ENCODE measurements around the gene CATSPERD.
A peak's percentile ranks its signal among the peaks of the same experiment; 100 is the strongest.

The CATSPERD gene, protein sequence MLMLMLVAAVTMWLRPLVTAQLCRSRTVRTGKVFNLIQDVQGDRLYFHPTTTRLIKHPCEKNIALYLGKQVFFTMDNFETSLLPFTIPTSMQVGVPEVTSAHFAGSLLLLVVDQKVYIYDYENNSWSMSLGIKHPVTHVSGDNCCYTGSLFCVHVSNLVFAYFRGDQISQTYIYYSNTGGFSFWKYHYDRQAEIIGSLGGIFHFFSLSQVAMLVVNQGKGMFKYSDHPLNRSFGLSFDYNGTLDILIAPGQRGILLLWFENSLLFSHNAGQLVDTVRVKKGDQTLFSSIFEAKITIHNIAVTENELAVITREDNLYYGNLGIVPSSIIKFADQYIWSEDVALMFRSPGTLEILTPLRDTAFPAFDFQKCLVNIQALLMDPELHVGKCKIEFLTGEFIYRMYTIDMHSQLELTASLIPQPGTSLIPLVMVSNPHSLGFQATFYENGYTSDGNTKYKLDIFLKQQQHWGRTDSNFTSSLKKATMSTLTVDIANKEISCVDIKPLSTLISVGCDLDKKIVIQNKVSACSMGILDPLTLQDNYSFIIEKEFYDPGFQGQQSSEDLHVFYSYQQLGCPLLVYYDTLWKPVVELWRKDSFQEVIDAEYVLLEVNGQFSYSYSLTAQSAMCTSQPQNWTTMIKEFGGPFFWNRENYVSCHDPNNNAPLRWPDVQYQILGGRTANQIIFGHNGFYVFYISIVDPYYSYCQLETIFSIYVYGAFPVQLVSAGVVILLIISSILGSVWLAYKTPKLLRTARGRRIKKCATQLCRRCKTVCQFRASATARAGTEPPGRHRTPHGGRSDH

DNA sequence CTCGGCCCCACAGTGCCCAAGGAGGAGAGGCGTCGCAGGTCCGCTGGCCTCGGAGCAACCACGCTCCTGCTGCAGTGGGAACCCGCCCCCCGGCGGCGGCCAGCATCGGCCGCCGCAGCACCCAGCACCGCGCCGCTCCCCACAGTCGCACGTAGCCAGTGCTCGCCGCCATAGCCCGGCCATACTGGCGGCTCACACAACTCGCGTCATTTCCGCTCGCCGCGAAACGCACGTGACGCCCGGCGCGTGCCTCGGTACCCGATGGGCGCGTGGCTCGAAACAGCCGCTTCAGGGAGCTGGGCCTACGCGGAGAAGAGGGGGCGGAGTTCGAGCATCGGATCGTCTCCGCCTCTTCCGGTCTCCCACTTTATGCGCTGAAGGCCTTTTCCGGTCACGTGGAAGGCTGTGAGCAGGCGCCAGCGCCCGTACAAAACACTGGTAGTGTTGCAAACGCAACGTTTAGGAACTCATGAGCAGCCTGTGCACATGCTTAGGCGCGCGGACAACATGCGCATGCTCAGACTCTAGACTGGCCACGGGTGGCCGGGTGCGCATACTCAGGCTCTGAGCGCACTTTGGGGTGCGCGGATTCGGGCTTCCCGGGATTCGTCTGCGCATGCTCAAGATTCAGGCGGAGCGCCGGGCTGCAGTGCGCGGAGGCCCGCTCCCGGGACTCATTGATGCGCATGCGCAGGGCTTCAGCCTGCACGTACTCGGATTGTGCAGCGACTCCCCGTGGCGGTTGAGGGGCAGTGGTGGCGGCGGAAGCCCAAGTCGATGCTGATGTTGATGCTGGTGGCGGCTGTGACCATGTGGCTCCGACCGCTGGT, at the start of gene CATSPERD, which contains the start of gene LONP1:
CATSPERD (plus strand) TSS at position 677 of the 830 bp plus-strand sequence; CDS start at position 778, 101 bp downstream.
LONP1 (minus strand) TSS at position 186 of the 830 bp plus-strand sequence; CDS start at position 172, 14 bp downstream.
- DNase-seq, result peak; percentile 65 to 100 (median 98)

DNA sequence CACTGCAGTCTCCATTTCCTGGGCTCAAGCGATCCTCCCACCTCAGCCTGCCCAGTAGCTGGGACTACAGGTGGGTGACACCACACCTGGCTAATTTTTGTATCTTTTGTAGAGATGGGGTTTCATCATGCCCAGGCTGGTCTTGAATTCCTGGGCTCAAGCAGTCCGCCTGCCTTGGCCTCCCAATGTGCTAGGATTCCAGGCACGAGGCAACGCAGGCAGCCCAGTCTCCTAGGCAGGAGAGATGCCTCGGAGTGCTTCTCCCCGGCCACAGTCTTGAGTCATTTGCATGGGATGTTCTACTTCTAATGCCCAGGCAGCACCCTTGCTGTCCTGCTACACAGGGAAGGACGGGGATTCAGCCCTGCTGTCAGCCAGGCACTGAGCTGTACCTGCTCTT, 48.8 kb upstream of the CATSPERD start:
- DNase-seq, result no peak

DNA sequence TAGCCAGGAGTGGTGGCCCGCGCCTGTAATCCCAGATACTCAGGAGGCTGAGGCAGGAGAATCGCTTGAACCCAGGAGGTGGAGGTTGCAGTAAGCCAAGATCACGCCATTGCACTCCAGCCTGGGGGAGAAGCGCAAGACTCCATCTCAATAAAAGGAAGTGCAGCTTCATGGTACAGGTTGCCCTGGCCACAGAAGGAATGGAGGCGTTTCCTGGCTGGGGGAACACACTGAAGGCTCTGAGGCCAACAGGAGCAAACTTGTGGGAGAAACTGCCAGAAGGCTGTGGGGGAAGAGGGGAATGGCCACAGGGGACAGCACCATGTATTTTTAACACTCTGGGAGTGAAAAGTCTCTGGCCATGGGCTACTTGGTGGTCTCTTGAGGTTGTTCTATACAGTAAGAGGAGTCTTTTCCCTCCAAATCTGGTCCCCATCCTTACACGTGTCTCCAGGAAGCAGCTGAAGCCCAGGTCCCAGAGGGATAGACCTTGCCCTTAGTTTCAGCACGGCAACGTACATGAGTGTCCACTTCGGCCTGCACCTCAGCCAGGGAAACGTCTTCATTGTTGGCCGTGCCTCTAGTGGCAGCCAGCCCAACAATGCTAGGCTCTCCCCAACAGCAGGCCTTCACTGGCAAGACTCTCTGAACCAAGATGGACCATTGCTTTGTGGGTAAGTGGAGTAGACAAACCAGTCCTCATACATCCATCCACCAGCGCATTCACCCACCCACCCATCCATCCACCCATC, 47.6 kb upstream of the CATSPERD start:
- DNase-seq, result no peak

DNA sequence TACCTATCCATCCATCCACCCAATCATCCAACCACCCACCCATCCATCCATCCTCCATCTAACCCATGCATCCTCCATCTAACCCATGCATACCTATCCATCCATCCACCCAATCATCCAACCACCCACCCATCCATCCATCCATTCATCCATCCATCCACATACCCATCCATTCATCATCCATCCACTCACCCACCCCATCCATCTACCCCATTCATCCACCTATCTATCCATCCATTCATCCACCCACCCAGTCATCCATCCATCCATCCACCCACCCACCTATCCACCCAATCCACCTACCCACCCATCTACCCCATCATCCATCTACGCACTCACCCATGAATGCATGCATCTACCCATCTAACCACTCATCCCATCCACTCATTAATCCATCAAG, 46.7 kb upstream of the CATSPERD start:
- no peak for DNase-seq

DNA sequence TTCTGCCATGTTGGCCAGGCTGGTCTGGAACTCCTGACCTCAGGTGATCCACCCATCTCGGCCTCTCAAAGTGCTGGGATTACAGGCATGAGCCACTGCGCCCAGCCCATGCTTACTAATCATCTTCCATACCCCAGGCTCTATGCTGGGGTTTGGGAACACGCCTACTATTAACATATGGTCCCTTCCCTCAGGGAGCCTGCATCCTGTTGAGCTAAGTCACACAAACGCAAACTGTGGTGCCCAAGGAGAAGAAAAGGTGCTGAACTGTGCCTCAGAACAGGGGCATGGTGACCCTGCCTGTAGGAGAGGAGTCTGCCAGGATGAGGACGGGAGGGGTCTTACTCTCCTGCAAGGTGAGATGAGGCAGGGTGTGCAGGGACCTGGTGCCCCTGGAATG, 45.7 kb upstream of the CATSPERD start:
- DNase-seq, result no peak

DNA sequence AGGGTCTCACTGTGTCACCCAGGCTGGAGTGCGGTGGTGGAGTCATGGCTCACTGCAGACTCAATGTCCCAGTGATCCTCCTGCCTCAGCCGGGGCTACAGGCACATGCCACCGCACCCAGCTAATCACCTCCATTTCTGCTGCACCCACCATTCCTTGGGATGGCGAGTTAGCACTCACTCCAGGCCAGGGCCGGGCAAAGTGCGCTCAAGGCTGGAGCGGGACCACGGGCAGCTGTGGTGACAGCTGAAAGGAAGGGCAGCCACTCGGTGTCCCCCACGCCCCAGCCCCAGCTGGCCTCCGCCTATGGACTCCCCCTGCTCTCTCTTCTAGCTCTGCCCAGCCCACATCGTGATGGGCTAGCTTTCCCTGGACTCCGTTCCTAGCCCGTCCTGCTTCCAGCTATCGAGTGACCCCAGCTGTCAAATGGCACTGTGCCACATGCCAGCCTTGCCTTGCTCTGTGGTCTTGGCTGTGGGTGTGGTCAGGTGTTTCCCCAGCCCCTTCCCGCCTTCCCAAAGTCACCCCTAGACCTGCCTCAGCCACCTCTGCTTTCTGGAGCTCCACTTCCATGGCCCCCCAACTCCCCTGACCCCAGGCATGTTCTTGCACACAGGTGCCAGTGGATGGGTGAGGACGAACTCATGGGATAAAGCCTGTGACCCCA, 44.2 kb upstream of the CATSPERD start:
- DNase-seq, result no peak

DNA sequence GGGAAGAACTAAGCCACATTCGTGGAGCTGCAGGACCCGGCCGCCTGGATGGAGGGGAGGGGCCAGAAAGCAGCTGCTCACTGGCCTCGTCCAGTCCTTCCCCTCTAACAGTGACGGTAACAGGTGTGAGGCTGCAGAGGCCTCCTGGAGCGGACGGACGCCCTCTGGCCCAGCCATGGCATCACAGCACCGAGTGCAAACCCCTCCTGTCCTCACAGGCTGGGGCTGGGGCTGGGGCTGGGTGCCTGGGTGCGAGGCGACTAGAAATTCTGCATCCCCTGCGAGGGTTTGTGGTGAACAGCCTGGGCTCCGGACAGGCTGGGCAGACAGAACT, 43.7 kb upstream of the CATSPERD start:
- DNase-seq, result no peak

DNA sequence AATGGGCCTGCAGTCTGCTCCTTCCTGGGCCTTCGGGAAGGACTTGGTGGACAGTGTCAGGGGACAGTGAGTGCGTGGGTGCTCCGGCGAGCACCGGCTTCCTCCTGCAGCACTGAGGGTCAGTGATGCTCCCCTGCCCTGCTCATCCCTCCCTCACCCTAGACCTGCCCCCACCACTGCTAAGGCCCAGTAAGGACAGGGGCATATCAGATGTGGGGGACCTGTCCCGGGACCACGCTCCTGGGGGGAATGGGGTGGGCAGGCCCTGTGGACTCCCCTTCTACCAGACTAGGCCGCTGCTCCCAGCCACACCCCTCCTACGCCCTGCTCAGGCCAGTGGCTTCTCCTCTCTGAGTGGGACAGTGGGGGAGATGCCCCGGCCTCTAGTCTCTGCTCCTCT, 43.3 kb upstream of the CATSPERD start:
- no peak for DNase-seq

DNA sequence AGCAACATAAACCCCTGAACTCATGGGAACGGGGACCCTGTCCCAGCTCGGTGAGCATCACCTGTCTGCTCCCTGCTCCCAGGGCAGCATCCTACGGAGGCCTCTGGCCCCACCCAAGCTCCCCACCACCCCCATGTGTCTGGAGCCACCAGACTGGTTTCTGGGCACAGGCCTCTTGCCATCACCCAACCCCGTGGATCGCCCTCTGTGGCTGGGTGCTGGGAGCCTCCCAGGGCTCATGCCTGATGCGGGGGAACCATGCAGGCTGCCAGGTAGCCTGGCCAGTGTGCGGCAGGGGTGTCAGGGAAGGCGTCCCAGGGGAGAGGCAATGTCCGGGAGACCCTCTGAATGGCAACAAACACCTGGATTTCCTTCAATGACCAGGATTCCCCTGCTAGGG, 42.9 kb upstream of the CATSPERD start:
- no peak for DNase-seq

DNA sequence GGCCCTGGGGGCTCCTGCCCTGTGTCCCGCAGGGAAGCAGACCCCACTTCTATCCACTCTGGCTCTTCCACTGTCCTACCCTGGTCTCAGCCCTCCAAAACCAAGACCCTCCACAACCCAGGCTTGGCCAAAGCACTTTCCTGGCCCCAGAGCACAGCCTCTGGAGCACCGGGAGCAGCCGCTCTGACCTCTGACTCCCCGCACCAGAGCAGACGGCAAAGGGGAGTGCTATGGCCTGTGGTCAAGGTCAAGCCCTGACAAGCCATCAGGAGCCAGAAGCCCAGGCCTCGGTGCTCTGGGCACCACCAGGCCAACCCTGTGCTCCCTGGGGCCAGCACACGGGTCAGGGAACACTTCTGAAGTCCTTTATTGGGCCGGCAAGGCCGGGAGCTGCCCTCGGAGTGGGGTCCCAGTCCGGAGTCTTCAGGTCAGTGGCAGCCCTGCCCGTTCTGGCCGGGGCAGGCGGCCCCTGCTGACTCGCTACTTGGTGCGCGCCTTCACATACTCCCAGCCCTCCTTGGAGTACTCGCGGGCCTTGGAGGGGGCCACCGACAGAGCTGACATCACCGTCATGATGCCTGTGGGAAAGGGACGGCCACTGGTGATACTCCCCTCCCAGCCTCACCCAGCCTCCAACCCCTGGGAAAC, 42.2 kb upstream of the CATSPERD start:
- DNase-seq, result no peak

DNA sequence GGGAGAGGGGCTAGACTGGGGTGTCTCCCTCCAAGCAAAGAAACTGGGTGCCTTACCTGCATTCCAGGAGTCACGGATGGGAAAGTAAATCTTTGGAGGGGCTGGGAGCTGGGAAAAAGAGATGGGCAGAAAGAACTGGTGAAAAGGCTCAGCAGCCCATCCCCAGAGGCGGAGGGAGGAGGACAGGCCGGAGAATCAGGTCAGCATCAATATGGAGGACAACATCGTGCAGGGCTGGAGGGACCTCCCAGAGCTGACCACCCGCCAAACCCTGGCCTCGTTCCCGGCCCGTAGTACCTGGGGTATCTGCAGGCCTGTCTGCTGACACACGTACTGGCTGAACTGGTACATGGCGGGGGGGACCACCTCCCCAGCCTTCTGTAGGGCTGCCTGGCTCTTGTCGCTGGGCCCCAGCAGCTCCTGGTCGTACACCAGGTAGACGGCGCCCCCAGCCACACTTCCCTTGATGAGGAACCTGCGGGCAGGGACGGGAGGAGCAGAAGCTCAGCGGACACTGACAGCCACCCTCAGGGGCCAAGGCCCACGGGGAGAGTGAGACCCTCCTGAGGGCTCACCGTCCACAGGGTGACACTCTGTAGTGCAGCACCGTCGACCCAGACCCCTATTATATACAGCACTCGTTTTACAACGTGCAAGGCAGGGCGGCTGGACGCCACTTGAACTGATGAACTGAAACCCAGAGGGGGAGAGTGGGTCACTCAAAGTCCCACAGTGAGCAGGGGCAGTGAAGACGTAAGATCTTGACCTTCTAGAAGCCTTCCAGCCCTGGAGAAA, 41.0 kb upstream of the CATSPERD start:
- peak in 1 of 56 donors; percentile 13 for DNase-seq

DNA sequence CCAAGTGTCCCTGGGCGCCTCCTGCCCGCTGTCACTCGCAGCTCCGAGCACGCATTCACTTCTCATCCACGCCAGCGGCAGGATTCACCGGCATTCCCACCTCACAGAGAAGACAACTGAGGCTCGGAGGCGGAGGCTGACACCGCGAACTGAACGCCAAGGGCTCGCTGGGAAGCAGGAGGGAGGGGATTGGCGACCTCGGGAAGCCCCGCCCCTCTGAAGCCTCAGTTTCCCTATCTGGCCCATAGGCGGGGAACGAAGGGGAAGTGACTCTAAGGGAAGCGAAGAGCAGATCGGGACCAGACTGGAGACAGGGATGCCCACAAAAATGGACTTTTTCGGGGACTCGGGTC, 40.4 kb upstream of the CATSPERD start:
- DNase-seq, result peak in 19 of 56 donors; percentile 32 to 86 (median 72)

DNA sequence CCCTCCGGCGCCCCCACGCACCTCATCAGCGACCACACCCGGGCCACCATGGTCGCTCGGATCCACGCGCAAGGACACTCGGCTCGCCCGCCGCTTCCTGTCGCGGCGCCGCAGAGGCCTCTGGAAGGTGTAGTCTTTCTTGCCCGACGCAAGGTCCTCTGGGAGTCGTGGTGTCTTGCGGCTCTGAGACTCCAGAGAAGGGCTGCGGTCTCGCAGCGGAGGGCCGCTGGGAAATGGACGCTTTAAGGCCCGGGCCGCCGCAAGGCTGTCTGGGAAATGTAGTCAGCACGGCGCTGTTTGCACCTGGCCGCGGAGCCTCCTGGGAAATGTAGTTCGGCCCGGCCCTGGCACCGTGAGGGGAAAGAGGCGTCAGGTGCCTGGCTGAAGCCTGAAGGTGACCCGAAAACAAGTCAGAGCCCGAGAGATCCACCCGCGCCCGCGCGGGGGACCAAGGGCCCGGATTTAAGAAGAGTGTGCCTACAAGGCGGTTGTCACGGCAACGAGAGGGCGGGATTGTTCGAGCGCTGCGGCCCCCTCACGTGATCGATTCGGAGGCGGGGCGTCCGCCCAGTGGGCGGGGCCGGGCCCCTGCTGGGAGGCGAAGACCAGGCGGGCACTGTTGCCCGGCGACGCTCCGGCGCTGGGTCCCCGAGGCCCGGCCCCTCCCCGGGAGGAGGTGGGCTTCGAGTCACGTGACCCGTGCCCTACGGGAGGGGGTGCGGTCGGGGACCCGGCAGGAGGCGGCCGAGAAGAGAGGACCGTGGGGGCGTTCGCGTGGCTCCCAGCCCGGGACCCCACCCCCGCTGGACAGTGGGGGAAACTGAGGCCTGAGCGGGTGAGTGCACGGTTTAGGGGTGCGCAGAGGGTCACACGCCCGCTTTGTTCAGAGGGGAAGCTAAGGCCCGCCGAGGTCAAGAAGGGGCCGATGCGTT, 39.7 kb upstream of the CATSPERD start, which contains the start of the genes HSD11B1L and MICOS13:
HSD11B1L (plus strand) TSS at position 591 of the 932 bp plus-strand sequence. CDS start 3,806 bp downstream, outside the sequence.
MICOS13 (minus strand) TSS at position 80 of the 932 bp plus-strand sequence; CDS start at position 50, 30 bp downstream.
- DNase-seq, result peak; percentile 95 to 100 (median 99)

DNA sequence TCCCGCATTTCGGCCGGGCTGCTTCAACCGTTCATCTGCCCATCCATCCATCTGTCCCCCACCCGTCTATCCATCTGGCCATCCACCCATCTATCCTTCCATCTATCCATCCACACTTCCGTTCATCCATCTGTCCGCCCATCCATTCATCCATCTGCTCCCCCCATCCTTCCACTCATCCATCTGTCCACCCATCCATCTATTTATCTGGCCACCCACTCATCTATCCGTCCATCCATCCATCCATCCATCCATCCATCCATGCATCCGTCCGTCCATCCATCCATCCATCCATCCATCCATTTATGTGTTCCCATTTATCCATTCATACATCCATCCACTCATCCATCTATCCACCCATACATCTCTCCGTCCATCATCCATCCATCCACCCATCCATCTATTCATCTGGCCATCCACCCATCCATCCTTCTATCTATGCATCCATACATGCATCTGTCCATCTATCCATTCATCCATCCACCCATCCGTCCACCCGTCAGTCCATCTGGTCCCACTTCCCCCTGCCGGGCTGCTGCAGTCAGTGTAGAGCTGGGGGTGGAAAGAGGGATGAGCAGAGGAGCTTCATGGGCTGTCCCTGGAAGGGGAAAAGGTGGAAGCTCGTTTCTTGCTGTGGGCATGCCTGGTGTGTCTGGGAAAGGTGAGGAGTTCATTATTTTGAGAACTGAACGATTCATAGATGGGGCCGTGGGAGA, 38.9 kb upstream of the CATSPERD start:
- no peak for DNase-seq

DNA sequence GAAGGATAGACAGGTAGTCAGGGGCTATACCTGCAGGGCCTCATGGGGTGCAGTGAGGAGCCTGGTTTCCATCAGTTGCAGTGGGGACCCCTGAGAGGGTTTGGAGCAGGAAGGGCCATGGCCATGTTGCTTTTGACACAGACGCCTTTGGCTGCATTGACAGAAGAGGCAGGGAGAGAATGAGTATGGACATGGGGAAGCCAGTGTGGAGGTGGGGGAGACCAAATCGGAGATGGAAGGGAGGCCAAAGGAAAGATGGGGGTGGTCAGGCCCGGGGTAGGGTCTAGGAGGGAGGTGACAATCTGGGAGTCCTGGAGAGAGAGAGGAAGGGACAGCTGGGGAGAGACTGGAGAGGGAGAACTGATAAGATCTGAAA, 38.3 kb upstream of the CATSPERD start:
- no peak for DNase-seq

DNA sequence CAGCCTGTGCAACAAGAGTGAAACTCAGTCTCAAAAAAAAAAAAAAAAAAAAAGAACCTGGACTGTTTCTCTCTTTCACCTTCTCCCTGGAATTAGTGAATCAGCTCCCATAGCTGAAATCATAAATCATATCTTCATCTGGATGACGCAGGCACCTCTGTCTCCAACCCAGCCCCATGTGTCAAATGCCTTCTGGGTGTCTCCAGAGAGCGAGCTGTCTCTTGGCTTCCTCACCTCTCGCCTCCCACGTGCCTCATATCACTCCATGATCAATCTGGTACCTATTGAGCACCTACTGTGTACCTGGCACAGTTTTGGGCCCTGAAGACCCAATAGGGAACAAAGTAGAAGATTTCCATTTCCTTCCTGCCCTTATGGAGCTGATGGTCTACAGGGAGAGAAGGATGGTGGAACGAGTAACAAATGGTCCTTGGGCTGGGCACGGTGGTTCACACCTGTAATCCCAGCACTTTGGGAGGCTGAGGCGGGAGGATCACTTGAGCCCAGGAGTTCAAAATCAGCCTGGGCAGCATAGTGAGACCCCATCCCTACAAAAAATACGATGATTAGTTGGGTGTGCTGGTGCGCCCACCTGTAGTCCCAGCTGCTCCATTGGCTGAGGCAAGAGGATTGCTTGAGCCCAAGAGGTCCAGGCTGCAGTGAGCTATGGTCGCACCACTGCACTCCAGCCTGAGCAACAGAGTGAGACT, 37.1 kb upstream of the CATSPERD start:
- no peak for DNase-seq

All from nucleus accumbens (tissue), 56 donors.